Heart right ventricle (tissue), 16 donors: ENCODE data around the gene BPIFB6. TPM values are rescaled to one million over a fixed set of nuclear protein-coding genes. Genes with fewer than 3 reads are reported as not detected.

ENCODE experiments used
- ATAC-seq, 8 donors: fragments of 200-7000 bp; cut with Tn5 transposase; one replicate each; pipeline ENCODE4 v1.9.1; 2020; ENCODE audit warnings: mild to moderate bottlenecking in 8 of 8, moderate library complexity in 8 of 8, moderate number of reproducible peaks in 1 of 8
- DNase-seq, 2 donors: peaks; one replicate each; pipeline ENCODE4 v3.0.0-alpha.2; 2020
- H3K27ac ChIP-seq, 10 donors: fragments of 200-600 bp; sonication (generic) in 2 of 10; one replicate each; pipeline versions ENCODE4 v1.5.0 to v1.8.0; 2020 to 2022; ENCODE audit warnings: mild to moderate bottlenecking in 3 of 10
- H3K27me3 ChIP-seq, 7 donors: fragments of 200-600 bp; one replicate each; pipeline ENCODE4 v1.8.0; 2021 to 2022; ENCODE audit warnings: mild to moderate bottlenecking in 2 of 7
- H3K36me3 ChIP-seq, 9 donors: fragments of 200-600 bp; sonication (generic) in 1 of 9; one replicate each; pipeline versions ENCODE4 v1.5.0 to v1.8.0; 2020 to 2022; ENCODE audit warnings: mild to moderate bottlenecking in 2 of 9
- H3K4me1 ChIP-seq, 9 donors: fragments of 200-600 bp; sonication (generic) in 1 of 9; one replicate each; pipeline versions ENCODE4 v1.5.0 to v1.8.0; 2020 to 2022; ENCODE audit warnings: mild to moderate bottlenecking in 4 of 9
- H3K4me3 ChIP-seq, 10 donors: fragments of 200-600 bp; sonication (generic) in 2 of 10; one replicate each; pipeline versions ENCODE4 v1.5.0 to v1.8.0; 2020 to 2022; ENCODE audit warnings: mild to moderate bottlenecking in 7 of 10, moderate library complexity in 2 of 10
- H3K9me3 ChIP-seq, 11 donors: fragments of 200-600 bp in 10 of 11; sonication (generic) in 2 of 11; one replicate each; pipeline versions ENCODE4 v1.5.0 to v1.8.0; 2013 to 2022; ENCODE audit warnings: mild to moderate bottlenecking in 2 of 11, control low read depth in 1 of 11, moderate library complexity in 1 of 11
- CTCF ChIP-seq, 9 donors: fragments of 200-600 bp; sonication (generic) in 2 of 9; IDR thresholded peaks; one replicate each; pipeline versions ENCODE4 v1.5.0 to v1.8.0; 2021 to 2022; ENCODE audit warnings: antibody characterized with exemption in 9 of 9, mild to moderate bottlenecking in 5 of 9, moderate library complexity in 1 of 9
- WGBS, 2 donors: extraction: QIAGEN DNeasy Blood & Tissue Kit; methylation state at CpG; one replicate each; pipeline ENCODE4 v1.1.7; 2013; ENCODE audit warnings: inconsistent platforms in 1 of 2; 5-methylcytosine and 5-hydroxymethylcytosine counted together
- intact Hi-C, 10 donors: fragments of 100-400 bp; cut with DNase I; formaldehyde crosslinking; loops; one replicate each; pipeline versions ENCODE4 v1.11.1 to v1.14.2; 2022
- polyA plus RNA-seq, 2 donors: library from polyadenylated mRNA; stranded (reverse); fragments of 200-250 nt; gene quantifications; one replicate each; pipeline ENCODE4 v1.2.3, GENCODE V29; 2013
- total RNA-seq, 10 donors: library from RNA; stranded (reverse); fragmentation: NEBNext Ultra II Directional in 3 of 10; extraction: Animal tissue kit (Norgen Biotek cat#: 25700) in 3 of 10; gene quantifications; one replicate each; pipeline versions ENCODE4 v1.2.1 to v1.2.4, GENCODE V29; 2021 to 2023
- donor health status: Arrhythmogenic right ventricular cardiomyopathy.
- donor health status: ischemic (EF 13 %, LVEDD 7.1; RV severe dilation, severe dysfunction).
- donor health status: healthy with polysubstance abuse.
- donor health status: DM: no; HTN: yes; CAD: no.
- donor health status: DM: no; HTN: no; CAD: no.
- donor health status: ischemic (EF 25% LVEDD 6.9; RV normal size, moderate dysfunction).
- donor health status: ischemic (EF 25% LVEDD 5.7; RV mildly dilated, moderate dysfunction).
- donor health status: healthy.
- donor health status: DM: yes; HTN: yes; CAD: no.
- donor health status: Ischemic cardiomyopathy.
- donor health status: ischemic (EF 35%, LVEDD 5.7; RV mildly dilated, moderate dysfunction).
- donor health status: nonischemic (EF 11% LVEDD 7.7; RV severe dilation, severe dysfunction).
- donor health status: DM: yes; HTN: yes; CAD: no.
- donor health status: PGD.
- donor health status: ischemic (EF 29% LVEDD 5.4; RV normal size, mild dysfunction).
- donor health status: nonischemic (EF 23%, LVEDD 6.1; RV moderate dilation, normal function).

BPIFB6 gene
- total and polyA plus RNA-seq, 12 donors: not detected

- intact Hi-C loops: loop anchor here in 1 of 10 donors (10.0 kb wide), 1 partner anchor 103 kb away; no protein-coding TSS in a partner anchor
Observed at GRCh38 chr20:33007376-33008335, 23.8 kb upstream of the BPIFB6 start, which contains the start of gene BPIFB2. Gene BPIFB2 (plus strand): TSS chr20:33007704. CDS start chr20:33008575, 871 bp downstream.

GRCh38 chr20:33008336-33009213, 22.9 kb upstream of the BPIFB6 start:
- intact Hi-C loops: loop anchor here in 1 of 10 donors (10.0 kb wide), 1 partner anchor 104 kb away; no protein-coding TSS in a partner anchor
- ATAC-seq: no peak

More at GRCh38 chr20:33007376-33008335, 23.8 kb upstream of the BPIFB6 start, which contains the start of gene BPIFB2:
- ATAC-seq: no peak
- WGBS, 2 donors: 89 to 90% methylated on average over 11 of the region's 11 CpGs
- H3K36me3 ChIP-seq: no peaks in the 10 kb centered on the region
- TF ChIP-seq CTCF (IDR thresholded peaks at IDR 0.05): no peak
- H3K4me1 ChIP-seq: no peaks in the 10 kb centered on the region
- no peak within 1 kb of the TSS for H3K27ac ChIP-seq
- no peak for DNase-seq
- peaks cover 0 to 15% (median 0%) of the 10 kb centered on the region in 11 donors for H3K9me3 ChIP-seq
- H3K4me3 ChIP-seq: no peak within 1 kb of the TSS
- peaks cover 0 to under 1% (median 0%) of the 10 kb centered on the region in 7 donors for H3K27me3 ChIP-seq

GRCh38 chr20:33009214-33010132, 22.0 kb upstream of the BPIFB6 start:
- intact Hi-C loops: loop anchor here in 1 of 10 donors (10.0 kb wide), 1 partner anchor 105 kb away; no protein-coding TSS in a partner anchor

More at GRCh38 chr20:33008336-33009213, 22.9 kb upstream of the BPIFB6 start:
- H3K4me1 ChIP-seq: no peaks in the 10 kb centered on the region
- 85 to 86% methylated on average over 23 of the region's 23 CpGs for WGBS, 2 donors
- H3K4me3 ChIP-seq: no peak overlapping the region
- H3K36me3 ChIP-seq: no peaks in the 10 kb centered on the region
- TF ChIP-seq CTCF (IDR thresholded peaks at IDR 0.05): no peak
- peaks cover 0 to 9% (median 5%) of the 10 kb centered on the region in 7 donors for H3K27me3 ChIP-seq
- peaks cover 0 to 15% (median 0%) of the 10 kb centered on the region in 11 donors for H3K9me3 ChIP-seq
- DNase-seq: no peak
- H3K27ac ChIP-seq: no peak overlapping the region

More at GRCh38 chr20:33009214-33010132, 22.0 kb upstream of the BPIFB6 start:
- no peak for ATAC-seq
- H3K36me3 ChIP-seq: no peaks in the 10 kb centered on the region
- H3K4me3 ChIP-seq: no peak overlapping the region
- H3K4me1 ChIP-seq: no peaks in the 10 kb centered on the region
- no peak for TF ChIP-seq CTCF (IDR thresholded peaks at IDR 0.05)
- H3K9me3 ChIP-seq: peaks cover 0 to 15% (median 0%) of the 10 kb centered on the region in 11 donors
- DNase-seq: no peak
- 56 to 62% methylated on average over 19 of the region's 19 CpGs for WGBS, 2 donors
- no peak overlapping the region for H3K27ac ChIP-seq
- peaks cover 0 to 16% (median 11%) of the 10 kb centered on the region in 7 donors for H3K27me3 ChIP-seq
